Measurements from ENCODE around the gene MMP15. TPM values are rescaled to one million over a fixed set of nuclear protein-coding genes. Genes with fewer than 3 reads are reported as not detected.
A peak's percentile ranks its signal among the peaks of the same experiment; 100 is the strongest.

The MMP15 gene
- total and polyA plus RNA-seq, 2 of the 13 experiments (the other 11 are each of a cell fraction or from before 2014, with no cell fraction given), result 35.2 to 44.9 TPM

DNA sequence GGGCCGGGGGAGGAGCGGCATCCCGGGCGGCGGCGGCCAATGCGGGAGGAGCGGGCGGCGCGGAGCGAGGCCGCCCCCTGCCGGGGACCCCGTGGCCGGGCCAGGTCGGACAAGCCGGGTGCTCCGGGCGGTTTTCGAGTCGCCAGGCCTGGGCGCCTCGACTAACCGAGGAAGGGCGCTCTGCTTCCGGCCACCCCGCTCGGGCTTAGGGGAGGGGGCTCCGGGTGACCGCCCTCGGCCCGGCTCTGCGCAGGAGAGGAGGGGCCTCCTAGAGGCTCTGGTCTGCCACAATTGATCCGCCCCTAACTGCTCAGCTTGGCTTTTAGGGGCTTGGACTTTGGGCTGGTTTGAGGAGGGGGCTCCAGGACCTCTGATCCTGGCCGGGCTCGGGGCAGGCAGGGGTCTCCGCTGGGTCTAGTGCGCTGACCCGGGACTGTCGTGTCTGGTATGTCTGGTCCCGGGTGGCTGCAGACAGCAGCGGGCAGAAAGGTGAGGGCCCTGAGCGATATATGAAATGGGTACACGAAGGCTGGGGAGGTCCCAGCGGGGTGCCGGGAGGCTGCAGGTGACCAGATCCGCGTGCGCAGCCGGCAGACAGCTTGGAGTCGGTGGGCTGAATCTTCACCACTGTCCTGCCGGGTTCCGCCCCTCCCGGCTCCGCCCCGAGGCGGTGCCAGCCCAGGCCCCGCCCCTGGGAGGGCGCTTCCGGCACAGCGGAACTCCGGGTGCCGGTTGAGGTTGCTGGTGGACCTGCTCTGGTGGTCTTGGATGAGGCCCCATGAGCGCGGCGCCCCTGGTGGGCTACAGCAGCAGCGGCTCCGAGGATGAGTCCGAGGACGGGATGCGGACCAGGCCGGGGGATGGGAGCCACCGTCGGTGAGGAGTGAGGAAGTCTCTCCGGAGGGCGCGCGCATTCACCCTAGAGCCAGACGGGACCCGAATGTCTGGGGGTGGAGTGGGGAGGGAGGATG, 24.6 kb upstream of the MMP15 start, which contains the start of gene USB1 (continued):
- TF ChIP-seq, protein P1, sequence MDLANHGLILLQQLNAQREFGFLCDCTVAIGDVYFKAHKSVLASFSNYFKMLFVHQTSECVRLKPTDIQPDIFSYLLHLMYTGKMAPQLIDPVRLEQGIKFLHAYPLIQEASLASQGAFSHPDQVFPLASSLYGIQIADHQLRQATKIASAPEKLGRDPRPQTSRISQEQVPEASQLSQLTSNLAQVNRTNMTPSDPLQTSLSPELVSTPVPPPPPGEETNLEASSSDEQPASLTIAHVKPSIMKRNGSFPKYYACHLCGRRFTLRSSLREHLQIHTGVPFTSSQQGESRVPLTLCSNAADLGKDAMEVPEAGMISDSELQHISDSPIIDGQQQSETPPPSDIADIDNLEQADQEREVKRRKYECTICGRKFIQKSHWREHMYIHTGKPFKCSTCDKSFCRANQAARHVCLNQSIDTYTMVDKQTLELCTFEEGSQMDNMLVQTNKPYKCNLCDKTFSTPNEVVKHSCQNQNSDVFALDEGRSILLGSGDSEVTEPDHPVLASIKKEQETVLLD (CRISPR knock-in tag; IDR thresholded peaks at IDR 0.05; ENCODE audit: low read depth), result no peak
- TF ChIP-seq ZNF772 (CRISPR knock-in tag; IDR thresholded peaks at IDR 0.05) (peak; percentile 33), SP140L (CRISPR knock-in tag; IDR thresholded peaks at IDR 0.05; ENCODE audit: borderline replicate concordance) (no peak), FOXJ3 (CRISPR knock-in tag; IDR thresholded peaks at IDR 0.05; ENCODE audit: borderline replicate concordance) (peak; percentile 33; the same call in 1 of the 2 replicates), NPAS2 (CRISPR knock-in tag; IDR thresholded peaks at IDR 0.05; ENCODE audit: borderline replicate concordance) (no peak), REL (CRISPR knock-in tag; conservative IDR thresholded peaks at IDR 0.05) (no peak), SP1 (IDR thresholded peaks at IDR 0.05) (no peak), SP1 (CRISPR knock-in tag; IDR thresholded peaks at IDR 0.05) (peak; percentile 95), PLRG1 (conservative IDR thresholded peaks at IDR 0.05) (no peak), ERF (CRISPR knock-in tag; IDR thresholded peaks at IDR 0.05) (peak; percentile 52; the same call in 1 of the 2 replicates), CBX2 (IDR thresholded peaks at IDR 0.05; ENCODE audit: low read depth, low read length) (no peak), CBX2 (CRISPR knock-in tag; IDR thresholded peaks at IDR 0.05; ENCODE audit: low read depth) (no peak), ZFP36L2 (CRISPR knock-in tag; IDR thresholded peaks at IDR 0.05) (no peak), ZNF138 (CRISPR knock-in tag; IDR thresholded peaks at IDR 0.05; ENCODE audit: low read depth) (peak; percentile 63; the same call in 1 of the 2 replicates), GZF1 (CRISPR knock-in tag; IDR thresholded peaks at IDR 0.05) (peak; percentile 80), ZNF484 (CRISPR knock-in tag; IDR thresholded peaks at IDR 0.05; ENCODE audit: borderline replicate concordance, low read depth) (no peak), MIER2 (CRISPR knock-in tag; IDR thresholded peaks at IDR 0.05) (no peak; the same call in 1 of the 2 replicates), ZNF563 (CRISPR knock-in tag; IDR thresholded peaks at IDR 0.05) (no peak), ZNF709 (CRISPR knock-in tag; IDR thresholded peaks at IDR 0.05) (peak; percentile 15; the same call in 1 of the 2 replicates), ZNF546 (CRISPR knock-in tag; conservative IDR thresholded peaks at IDR 0.05) (0 out of 2 replicates have a peak, but pooled peaks have one; percentile 43), TRIM24 (CRISPR knock-in tag; IDR thresholded peaks at IDR 0.05) (no peak)
- TF ChIP-seq, protein P2, sequence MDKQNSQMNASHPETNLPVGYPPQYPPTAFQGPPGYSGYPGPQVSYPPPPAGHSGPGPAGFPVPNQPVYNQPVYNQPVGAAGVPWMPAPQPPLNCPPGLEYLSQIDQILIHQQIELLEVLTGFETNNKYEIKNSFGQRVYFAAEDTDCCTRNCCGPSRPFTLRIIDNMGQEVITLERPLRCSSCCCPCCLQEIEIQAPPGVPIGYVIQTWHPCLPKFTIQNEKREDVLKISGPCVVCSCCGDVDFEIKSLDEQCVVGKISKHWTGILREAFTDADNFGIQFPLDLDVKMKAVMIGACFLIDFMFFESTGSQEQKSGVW (CRISPR knock-in tag; IDR thresholded peaks at IDR 0.05; ENCODE audit: borderline replicate concordance), result no peak
- TF ChIP-seq, protein P3, sequence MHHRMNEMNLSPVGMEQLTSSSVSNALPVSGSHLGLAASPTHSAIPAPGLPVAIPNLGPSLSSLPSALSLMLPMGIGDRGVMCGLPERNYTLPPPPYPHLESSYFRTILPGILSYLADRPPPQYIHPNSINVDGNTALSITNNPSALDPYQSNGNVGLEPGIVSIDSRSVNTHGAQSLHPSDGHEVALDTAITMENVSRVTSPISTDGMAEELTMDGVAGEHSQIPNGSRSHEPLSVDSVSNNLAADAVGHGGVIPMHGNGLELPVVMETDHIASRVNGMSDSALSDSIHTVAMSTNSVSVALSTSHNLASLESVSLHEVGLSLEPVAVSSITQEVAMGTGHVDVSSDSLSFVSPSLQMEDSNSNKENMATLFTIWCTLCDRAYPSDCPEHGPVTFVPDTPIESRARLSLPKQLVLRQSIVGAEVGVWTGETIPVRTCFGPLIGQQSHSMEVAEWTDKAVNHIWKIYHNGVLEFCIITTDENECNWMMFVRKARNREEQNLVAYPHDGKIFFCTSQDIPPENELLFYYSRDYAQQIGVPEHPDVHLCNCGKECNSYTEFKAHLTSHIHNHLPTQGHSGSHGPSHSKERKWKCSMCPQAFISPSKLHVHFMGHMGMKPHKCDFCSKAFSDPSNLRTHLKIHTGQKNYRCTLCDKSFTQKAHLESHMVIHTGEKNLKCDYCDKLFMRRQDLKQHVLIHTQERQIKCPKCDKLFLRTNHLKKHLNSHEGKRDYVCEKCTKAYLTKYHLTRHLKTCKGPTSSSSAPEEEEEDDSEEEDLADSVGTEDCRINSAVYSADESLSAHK (CRISPR knock-in tag; IDR thresholded peaks at IDR 0.05; ENCODE audit: borderline replicate concordance), result no peak
- TF ChIP-seq, protein P4, sequence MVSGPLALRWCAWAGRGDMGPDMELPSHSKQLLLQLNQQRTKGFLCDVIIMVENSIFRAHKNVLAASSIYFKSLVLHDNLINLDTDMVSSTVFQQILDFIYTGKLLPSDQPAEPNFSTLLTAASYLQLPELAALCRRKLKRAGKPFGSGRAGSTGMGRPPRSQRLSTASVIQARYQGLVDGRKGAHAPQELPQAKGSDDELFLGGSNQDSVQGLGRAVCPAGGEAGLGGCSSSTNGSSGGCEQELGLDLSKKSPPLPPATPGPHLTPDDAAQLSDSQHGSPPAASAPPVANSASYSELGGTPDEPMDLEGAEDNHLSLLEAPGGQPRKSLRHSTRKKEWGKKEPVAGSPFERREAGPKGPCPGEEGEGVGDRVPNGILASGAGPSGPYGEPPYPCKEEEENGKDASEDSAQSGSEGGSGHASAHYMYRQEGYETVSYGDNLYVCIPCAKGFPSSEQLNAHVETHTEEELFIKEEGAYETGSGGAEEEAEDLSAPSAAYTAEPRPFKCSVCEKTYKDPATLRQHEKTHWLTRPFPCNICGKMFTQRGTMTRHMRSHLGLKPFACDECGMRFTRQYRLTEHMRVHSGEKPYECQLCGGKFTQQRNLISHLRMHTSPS (CRISPR knock-in tag; IDR thresholded peaks at IDR 0.05; ENCODE audit: low read depth), result no peak

Data from HepG2 (cell line).